Fibroblast of lung (primary cell): ENCODE results near the gene KLB. TPM values are rescaled to one million over a fixed set of nuclear protein-coding genes. Genes with fewer than 3 reads are reported as not detected.

Experiments used
- DNase-seq, 2 donors: peaks; one replicate each; pipeline versions ENCODE4 v3.0.0 to v3.0.0-alpha.2; 2010; ENCODE audit warnings: low read depth in 2 of 2
- H2AFZ ChIP-seq: 2 replicates; pipeline ENCODE4 v1.5.1; 2012; ENCODE audit warnings: low read length, control low read depth, inconsistent platforms
- H3K27ac ChIP-seq: 2 replicates; pipeline ENCODE4 v1.5.1; 2011; ENCODE audit warnings: low read length, control low read depth; ENCODE audit not compliant: insufficient read depth
- H3K27me3 ChIP-seq: 2 replicates; pipeline ENCODE4 v1.5.1; 2011; ENCODE audit warnings: mild to moderate bottlenecking, low read length; ENCODE audit not compliant: control insufficient read depth, insufficient read depth
- H3K36me3 ChIP-seq: 2 replicates; pipeline ENCODE4 v1.5.1; 2011; ENCODE audit warnings: low read length; ENCODE audit not compliant: control insufficient read depth, insufficient read depth
- H3K4me1 ChIP-seq: 2 replicates; pipeline ENCODE4 v1.5.1; 2011; ENCODE audit warnings: low read length; ENCODE audit not compliant: control insufficient read depth, insufficient read depth; ENCODE audit errors: extremely low read depth
- H3K4me2 ChIP-seq: 2 replicates; pipeline ENCODE4 v1.5.1; 2011; ENCODE audit warnings: low read length, control low read depth; ENCODE audit not compliant: insufficient read depth; ENCODE audit errors: extremely low read depth
- H3K4me3 ChIP-seq, 4 experiments: fragments of 200-600 bp in 1 of 4; sonication (generic) in 1 of 4; replicated peaks in 1 of 4; 2 replicates each; pipeline ENCODE4 v1.5.1; 2011 to 2016; ENCODE audit warnings: low read length in 4 of 4, low read depth in 3 of 4, mild to moderate bottlenecking in 3 of 4, control low read depth in 2 of 4, inconsistent platforms in 1 of 4, mixed read lengths in 1 of 4; ENCODE audit not compliant: insufficient read depth in 1 of 4; ENCODE audit errors: control extremely low read depth in 1 of 4
- H3K79me2 ChIP-seq: 2 replicates; pipeline ENCODE4 v1.5.1; 2012; ENCODE audit warnings: mild to moderate bottlenecking, low read length, inconsistent platforms; ENCODE audit not compliant: control insufficient read depth, insufficient read depth
- H3K9ac ChIP-seq: 2 replicates; pipeline ENCODE4 v1.5.1; 2011; ENCODE audit warnings: mild to moderate bottlenecking, low read length, control low read depth; ENCODE audit not compliant: insufficient read depth
- H3K9me3 ChIP-seq: 2 replicates; pipeline ENCODE4 v1.5.1; 2012; ENCODE audit warnings: low read depth, low read length; ENCODE audit not compliant: control insufficient read depth, insufficient read depth
- H4K20me1 ChIP-seq: 2 replicates; pipeline ENCODE4 v1.5.1; 2011; ENCODE audit warnings: low read length; ENCODE audit not compliant: control insufficient read depth, insufficient read depth; ENCODE audit errors: extremely low read depth
- CTCF ChIP-seq, 2 donors: IDR thresholded peaks in 1 of 2; conservative IDR thresholded peaks in 1 of 2; 1 replicate in 1 of 2; 2 replicates in 1 of 2; pipeline ENCODE4 v1.5.1; 2011 to 2012; ENCODE audit warnings: low read length in 2 of 2, control low read depth in 1 of 2, inconsistent platforms in 1 of 2, low read depth in 1 of 2, mild to moderate bottlenecking in 1 of 2
- EZH2 ChIP-seq: IDR thresholded peaks from 2 replicates; pipeline ENCODE4 v1.5.1; 2012; ENCODE audit warnings: low read length, control low read depth, mild to moderate bottlenecking; ENCODE audit errors: missing control alignments
- polyA plus RNA-seq, 2 donors: library from polyadenylated mRNA; depleted of rRNA in 1 of 2; stranded (reverse) in 1 of 2; unstranded in 1 of 2; fragments of >200 nt; gene quantifications; 2 replicates each; pipeline ENCODE4 v1.2.1, GENCODE V29; 2011 to 2012; ENCODE audit warnings: missing spikeins in 1 of 2
- total RNA-seq: library from RNA; depleted of rRNA; stranded (reverse); fragments of >200 nt; gene quantifications from 2 replicates; pipeline ENCODE4 v1.2.1, GENCODE V29; 2014

Gene KLB
- total and polyA plus RNA-seq, 2 donors (not counting 1 experiment from before 2014, with no cell fraction given): not detected

GRCh38 chr4:39426728-39427127 lies 20.0 kb downstream of the KLB start:
- H3K4me3 ChIP-seq: no peak overlapping the region
- H3K9me3 ChIP-seq: no peaks in the 10 kb centered on the region
- no peak overlapping the region for H3K9ac ChIP-seq
- H4K20me1 ChIP-seq: no peaks in the 10 kb centered on the region
- no peak overlapping the region for H3K27ac ChIP-seq
- no peak overlapping the region for H3K4me2 ChIP-seq
- no peaks in the 10 kb centered on the region for H3K36me3 ChIP-seq
- no peaks in the 10 kb centered on the region for H3K79me2 ChIP-seq
- no peak for DNase-seq
- H3K27me3 ChIP-seq: no peaks in the 10 kb centered on the region
- TF ChIP-seq CTCF (conservative IDR thresholded peaks at IDR 0.05 in 1 of 2, IDR thresholded peaks at IDR 0.05 in 1 of 2; ENCODE audit: low read depth in 1 of 2, low read length in 2 of 2) (no peak), EZH2 (no peak)
- no peaks in the 10 kb centered on the region for H3K4me1 ChIP-seq
- H2AFZ ChIP-seq: no peak overlapping the region

GRCh38 chr4:39427520-39428114 lies 20.9 kb downstream of the KLB start:
- no peak for TF ChIP-seq EZH2
- TF ChIP-seq CTCF (conservative IDR thresholded peaks at IDR 0.05 in 1 of 2, IDR thresholded peaks at IDR 0.05 in 1 of 2; ENCODE audit: low read depth in 1 of 2, low read length in 2 of 2): no peak
- Histone ChIP-seq H3K9me3 (no peaks in the 10 kb centered on the region), H3K9ac (no peak overlapping the region), H3K4me1 (no peaks in the 10 kb centered on the region), H3K4me2 (no peak overlapping the region), H3K27ac (no peak overlapping the region), H3K4me3 (no peak overlapping the region), H3K79me2 (no peaks in the 10 kb centered on the region), H2AFZ (no peak overlapping the region), H4K20me1 (no peaks in the 10 kb centered on the region), H3K36me3 (no peaks in the 10 kb centered on the region), H3K27me3 (no peaks in the 10 kb centered on the region)
- no peak for DNase-seq

GRCh38 chr4:39429476-39430334 lies 23.0 kb downstream of the KLB start:
- no peak overlapping the region for H3K9ac ChIP-seq
- TF ChIP-seq CTCF (conservative IDR thresholded peaks at IDR 0.05 in 1 of 2, IDR thresholded peaks at IDR 0.05 in 1 of 2; ENCODE audit: low read depth in 1 of 2, low read length in 2 of 2) (no peak), EZH2 (no peak)

More at GRCh38 chr4:39429476-39430334, 23.0 kb downstream of the KLB start:
- Histone ChIP-seq H3K4me2 (no peak overlapping the region), H3K36me3 (no peaks in the 10 kb centered on the region), H3K27ac (no peak overlapping the region), H3K9me3 (no peaks in the 10 kb centered on the region), H3K4me1 (no peaks in the 10 kb centered on the region), H3K4me3 (no peak overlapping the region), H2AFZ (no peak overlapping the region), H3K79me2 (no peaks in the 10 kb centered on the region), H3K27me3 (no peaks in the 10 kb centered on the region), H4K20me1 (no peaks in the 10 kb centered on the region)
- DNase-seq: no peak
